ENCODE results near the gene DDX11.
"Not testable (repeated sequence)": the region's sequence is repeated elsewhere in the genome, so short reads cannot be mapped to it uniquely, and the experiment has no call there.

DNA sequence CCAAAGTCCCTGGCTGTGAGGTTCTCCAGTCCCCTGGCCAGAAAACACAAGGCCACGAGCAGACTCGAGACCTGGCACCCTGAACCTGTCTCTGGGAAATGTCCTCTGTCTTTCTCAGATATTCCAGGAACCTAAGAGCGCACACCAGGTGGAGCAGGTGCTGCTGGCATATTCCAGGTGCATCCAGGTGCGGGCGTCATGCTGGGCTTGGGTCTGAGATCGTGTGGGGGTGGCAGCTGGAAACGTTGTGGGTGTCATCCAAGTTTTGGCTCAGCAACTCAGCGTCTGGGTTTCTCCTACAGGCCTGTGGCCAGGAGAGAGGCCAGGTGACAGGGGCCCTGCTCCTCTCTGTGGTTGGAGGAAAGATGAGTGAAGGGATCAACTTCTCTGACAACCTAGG, 28.5 kb downstream of the DDX11 start:
- TF ChIP-seq, protein P1, sequence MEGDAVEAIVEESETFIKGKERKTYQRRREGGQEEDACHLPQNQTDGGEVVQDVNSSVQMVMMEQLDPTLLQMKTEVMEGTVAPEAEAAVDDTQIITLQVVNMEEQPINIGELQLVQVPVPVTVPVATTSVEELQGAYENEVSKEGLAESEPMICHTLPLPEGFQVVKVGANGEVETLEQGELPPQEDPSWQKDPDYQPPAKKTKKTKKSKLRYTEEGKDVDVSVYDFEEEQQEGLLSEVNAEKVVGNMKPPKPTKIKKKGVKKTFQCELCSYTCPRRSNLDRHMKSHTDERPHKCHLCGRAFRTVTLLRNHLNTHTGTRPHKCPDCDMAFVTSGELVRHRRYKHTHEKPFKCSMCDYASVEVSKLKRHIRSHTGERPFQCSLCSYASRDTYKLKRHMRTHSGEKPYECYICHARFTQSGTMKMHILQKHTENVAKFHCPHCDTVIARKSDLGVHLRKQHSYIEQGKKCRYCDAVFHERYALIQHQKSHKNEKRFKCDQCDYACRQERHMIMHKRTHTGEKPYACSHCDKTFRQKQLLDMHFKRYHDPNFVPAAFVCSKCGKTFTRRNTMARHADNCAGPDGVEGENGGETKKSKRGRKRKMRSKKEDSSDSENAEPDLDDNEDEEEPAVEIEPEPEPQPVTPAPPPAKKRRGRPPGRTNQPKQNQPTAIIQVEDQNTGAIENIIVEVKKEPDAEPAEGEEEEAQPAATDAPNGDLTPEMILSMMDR (IDR thresholded peaks at IDR 0.05; ENCODE audit: low read length) = not testable (repeated sequence)
- TF ChIP-seq EZH2 (optimal IDR thresholded peaks at IDR 0.05; ENCODE audit: low read depth, low read length); EZH2phosphoT487 (IDR thresholded peaks at IDR 0.05; ENCODE audit: low read length): not testable (repeated sequence)

Measured in MM.1S (cell line).